Tongue (tissue), 3 donors: ENCODE data around the gene MANSC4. TPM values are rescaled to one million over a fixed set of nuclear protein-coding genes. Genes with fewer than 3 reads are reported as not detected.
"Not testable (repeated sequence)": the region's sequence is repeated elsewhere in the genome, so short reads cannot be mapped to it uniquely, and the experiment has no call there.

Source experiments
- DNase-seq: peaks from one replicate; pipeline ENCODE4 v3.0.0-alpha.2; 2015
- small RNA-seq: library from RNA; depleted of rRNA; stranded (forward); fragments of <200 nt; gene quantifications from one replicate; pipeline ENCODE3, GENCODE V24; 2014; ENCODE audit warnings: low replicate concordance
- total RNA-seq: library from RNA; depleted of rRNA; stranded (reverse); fragments of >200 nt; gene quantifications from one replicate; pipeline ENCODE4 v1.2.3, GENCODE V29; 2014

The MANSC4 gene
- total RNA-seq, 1 donor from 2014 or later, result not detected

- no peak for DNase-seq
Measured at GRCh38 chr12:27751386-27752047, 28.5 kb downstream of the MANSC4 start.

GRCh38 chr12:27747111-27747820 lies 32.8 kb downstream of the MANSC4 start:
- no peak for DNase-seq

DNA sequence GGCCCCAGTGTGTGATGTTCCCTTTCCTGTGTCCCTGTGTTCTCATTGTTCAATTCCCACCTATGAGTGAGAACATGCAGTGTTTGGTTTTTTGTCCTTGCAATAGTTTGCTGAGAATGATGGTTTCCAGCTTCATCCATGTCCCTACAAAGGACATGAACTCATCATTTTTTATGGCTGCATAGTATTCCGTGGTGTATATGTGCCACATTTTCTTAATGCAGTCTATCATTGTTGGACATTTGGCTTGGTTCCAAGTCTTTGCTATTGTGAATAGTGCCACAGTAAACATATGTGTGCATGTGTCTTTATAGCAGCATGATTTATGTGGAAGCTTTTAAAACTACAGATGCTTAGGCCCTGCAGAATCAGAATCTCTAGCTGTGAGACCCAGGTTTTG lies 34.3 kb downstream of the MANSC4 start:
- not testable (repeated sequence) for DNase-seq

DNA sequence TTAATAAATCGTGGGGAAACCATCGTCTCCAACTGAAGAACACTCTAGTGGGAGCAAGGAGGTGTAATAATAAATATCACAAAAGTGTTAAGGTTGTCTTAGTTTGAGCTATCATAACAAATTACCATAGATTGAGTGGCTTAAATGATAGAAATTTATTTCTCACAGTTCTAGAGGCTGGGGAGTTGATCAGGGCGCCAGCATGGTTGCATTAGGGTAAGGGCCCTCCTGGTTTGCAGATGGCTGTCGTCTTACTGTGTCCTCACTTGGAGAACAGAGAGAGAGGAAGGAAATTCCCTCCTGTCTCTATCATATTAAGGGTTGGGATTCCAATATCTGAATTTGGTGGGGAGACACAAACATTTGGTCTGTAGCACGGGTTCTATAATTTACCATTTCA lies 36.4 kb downstream of the MANSC4 start:
- DNase-seq, result no peak

GRCh38 chr12:27734321-27734720 lies 45.7 kb downstream of the MANSC4 start:
- DNase-seq, result not testable (repeated sequence)

DNA sequence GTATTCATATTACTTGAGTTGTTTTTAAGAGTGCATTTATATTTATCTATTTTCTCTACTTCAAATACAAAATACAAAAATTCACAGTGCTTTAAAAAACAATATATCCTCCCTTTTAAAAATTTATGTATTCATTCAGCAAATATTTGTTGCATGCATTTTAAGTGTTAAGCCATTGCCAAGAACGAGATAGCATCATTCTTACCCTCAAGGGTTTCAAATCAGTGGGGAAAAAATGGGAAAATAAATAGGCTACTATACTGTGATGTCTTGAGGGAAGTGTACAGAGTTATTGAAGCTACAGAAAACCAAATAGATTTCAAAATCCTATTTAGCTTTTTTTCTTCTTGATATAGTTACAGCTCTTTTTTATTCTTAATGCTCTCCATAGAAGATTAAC lies 46.2 kb downstream of the MANSC4 start:
- no peak for DNase-seq

GRCh38 chr12:27733052-27733656 lies 46.9 kb downstream of the MANSC4 start:
- DNase-seq, result peak; percentile 56

DNA sequence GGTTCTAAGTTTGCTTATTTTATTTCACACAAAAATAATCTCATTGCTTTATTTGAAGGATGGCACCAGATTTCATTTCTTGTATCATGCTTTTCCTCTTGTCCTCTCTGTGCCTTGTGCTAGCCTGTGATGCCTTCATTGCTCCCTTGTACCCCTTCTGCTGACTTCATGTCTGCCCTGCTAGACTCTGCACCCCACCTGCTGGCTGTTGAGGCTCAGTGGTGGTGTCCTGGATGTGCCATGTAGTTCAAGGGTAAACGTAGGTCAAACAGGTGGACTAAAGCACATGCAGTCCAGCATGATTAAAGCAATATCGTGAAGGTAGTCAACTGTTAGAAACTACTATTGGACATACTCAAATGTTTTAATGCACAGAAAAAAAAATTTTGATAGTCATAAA lies 47.8 kb downstream of the MANSC4 start:
- no peak for DNase-seq

DNA sequence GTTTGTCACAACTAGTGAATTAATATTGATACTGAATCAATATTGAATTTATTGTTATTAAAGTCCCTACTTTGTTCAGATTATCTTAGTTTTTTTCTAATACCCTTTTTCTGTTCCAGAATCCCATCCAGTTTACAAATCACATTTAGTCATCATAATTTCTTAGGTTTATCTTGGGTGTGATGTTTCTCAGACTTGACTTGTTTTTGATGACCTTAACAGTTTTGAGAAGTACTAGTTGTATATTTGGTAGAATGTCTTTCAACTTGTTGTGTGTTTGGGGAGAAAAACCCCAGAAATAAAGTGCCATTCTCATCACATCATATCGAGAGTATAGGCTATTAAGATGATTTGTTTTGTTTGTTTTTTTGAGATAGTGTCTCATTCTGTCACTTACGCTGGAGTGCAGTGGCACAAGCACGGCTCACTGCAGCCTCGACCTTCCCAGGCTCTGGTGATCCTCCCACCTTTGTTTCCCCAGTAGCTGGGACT lies 49.9 kb downstream of the MANSC4 start:
- DNase-seq, result no peak

GRCh38 chr12:27723212-27723611 lies 56.8 kb downstream of the MANSC4 start:
- DNase-seq, result no peak

Small RNAs within 50 kb of the gene (small RNA-seq; reads per million reads assigned to genes)
- gene RF00019, result not detected
- not detected for gene RF02271

Other genes starting within 250 kb of the MANSC4 start
- 3.0 TPM for gene REP15, start 83.8 kb downstream of the MANSC4 start, total RNA-seq
- gene MRPS35, start 69.4 kb downstream of the MANSC4 start, total RNA-seq, result 58.9 TPM
- 26.4 TPM for gene KLHL42, start within 50 bp of the MANSC4 start, total RNA-seq
- 3.4 TPM for gene PTHLH, start 192.5 kb upstream of the MANSC4 start, total RNA-seq